Measurements from ENCODE around the gene ST3GAL2. TPM values are rescaled to one million over a fixed set of nuclear protein-coding genes. Genes with fewer than 3 reads are reported as not detected.
A peak's percentile ranks its signal among the peaks of the same experiment; 100 is the strongest.
"Not testable (repeated sequence)": the region's sequence is repeated elsewhere in the genome, so short reads cannot be mapped to it uniquely, and the experiment has no call there.

The ST3GAL2 gene
- polyA plus RNA-seq, 3 donors: 28.2 to 29.7 (median 28.5) TPM

DNA sequence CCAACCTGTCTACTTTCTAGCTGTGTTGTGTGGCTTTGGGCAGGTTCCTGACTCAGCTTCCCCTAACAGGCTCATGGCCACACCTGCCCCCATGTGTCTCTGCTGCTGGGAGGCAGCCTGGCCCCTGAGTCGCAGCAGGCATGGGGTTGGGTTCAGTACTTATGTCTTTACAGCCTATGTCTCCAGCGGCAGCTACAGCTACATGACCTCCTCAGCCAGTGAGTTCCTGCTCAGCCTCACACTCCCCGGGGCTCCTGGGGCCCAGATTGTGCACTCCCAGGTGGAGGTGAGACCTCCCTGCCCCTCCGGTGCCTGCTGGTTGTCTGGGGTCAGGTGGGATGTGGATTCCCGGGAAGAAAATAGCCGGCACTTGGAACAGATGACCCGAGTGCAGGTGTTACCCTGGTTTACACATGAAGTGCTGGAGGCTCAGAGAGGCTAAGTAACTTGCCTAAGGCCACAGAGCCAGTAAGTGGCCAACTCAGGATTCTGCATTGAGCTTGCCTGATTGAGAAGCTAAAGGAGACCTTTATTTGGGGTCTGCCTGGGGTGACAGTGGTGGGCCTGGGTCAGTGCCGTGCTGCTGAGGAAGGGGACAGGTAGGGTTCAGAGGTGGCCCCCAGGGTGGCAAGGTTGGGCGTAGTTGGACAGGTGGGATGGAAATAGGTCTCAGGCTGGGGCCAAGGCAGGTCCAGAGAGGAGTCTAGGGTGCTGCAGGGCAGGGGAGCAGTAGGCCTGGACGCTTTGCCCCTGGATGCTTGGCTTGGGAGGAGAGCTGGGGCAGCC lies 31.4 kb upstream of the ST3GAL2 start:
- DNase-seq: no peak

DNA sequence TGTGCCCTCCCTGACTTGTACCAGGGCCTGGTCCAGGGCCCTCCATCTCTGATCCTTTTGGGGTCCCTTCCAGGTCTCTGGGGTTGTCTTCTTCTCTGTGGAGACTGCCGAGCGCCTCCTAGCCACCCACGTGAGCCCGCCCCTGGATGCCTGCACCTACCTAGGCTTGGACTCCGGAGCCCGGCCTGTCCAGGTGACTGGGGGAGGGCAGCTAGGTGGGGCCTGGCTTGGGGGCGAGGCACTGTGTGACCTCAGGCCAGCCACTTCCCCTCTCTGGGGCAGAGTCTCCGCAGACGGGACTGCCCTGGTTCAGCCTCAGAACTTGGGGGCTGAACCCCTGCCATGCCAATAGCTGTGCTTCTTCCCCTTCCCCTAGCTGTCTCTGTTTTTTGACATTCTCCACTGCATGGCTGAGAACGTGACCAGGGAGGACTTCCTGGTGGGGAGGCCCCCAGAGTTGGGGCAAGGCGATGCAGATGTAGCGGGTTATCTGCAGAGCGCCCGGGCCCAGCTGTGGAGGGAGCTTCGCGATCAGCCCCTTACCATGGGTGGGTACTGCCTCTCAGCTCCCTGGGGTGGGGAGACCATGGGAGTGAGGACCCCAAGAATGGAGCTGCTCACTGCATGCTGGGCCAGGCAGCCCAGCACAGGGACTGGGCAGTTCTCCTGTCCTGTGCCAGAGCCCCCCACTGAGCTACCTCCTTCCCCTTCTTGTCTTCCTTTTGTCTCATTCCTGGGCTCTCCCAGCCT lies 30.1 kb upstream of the ST3GAL2 start:
- DNase-seq: no peak

DNA sequence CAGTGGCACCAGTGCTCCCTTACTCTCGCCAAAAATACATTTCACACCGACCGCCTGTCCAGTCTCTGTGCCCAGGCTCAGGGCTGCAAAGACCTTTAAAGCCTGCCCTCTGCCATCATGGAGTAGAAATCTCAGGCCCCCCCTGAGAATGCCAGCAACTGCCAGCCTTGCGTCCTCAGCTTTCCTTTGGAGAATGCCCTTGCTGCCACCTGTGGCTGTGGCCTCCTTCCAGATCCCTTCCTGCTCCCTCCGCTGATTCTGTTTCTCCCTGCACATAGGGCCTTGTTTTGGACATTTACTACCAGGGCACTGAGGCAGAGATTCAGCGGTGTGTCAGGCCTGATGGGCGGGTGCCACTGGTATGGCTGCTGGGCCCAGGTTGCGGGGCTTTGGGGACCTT lies 28.7 kb upstream of the ST3GAL2 start:
- DNase-seq: no peak

DNA sequence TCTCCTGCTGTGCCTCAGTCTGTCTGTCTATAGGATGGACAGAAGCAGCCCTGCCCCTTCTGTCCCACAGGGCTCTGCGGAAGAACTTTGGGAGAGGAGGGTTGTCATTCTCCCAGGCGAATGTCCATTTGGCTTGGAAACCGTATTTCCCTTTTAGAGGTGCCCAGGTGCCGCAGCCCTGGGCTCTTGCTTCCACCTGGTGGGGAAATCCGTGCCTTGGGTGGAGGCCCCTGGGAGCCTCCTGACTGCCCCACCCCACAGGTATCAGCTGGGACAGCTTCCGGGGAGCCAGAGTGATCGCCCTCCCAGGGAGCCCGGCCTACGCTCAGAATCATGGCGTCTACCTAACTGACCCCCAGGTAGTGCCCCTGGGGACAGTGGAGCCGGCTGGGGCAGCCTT lies 28.2 kb upstream of the ST3GAL2 start:
- DNase-seq: no peak

DNA sequence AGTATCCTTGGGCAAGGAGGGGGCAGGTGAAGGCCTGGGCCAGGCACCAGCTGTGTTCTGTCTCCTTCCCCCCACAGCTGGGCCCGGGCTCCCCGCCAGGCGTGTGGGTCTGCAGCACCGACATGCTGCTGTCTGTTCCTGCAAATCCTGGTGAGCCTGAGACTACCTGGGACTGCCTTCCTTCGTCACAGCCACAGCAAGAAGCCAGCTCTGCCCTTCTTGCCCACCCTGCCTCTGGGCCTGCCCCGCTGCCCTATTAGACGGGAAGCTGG lies 27.8 kb upstream of the ST3GAL2 start:
- no peak for DNase-seq

DNA sequence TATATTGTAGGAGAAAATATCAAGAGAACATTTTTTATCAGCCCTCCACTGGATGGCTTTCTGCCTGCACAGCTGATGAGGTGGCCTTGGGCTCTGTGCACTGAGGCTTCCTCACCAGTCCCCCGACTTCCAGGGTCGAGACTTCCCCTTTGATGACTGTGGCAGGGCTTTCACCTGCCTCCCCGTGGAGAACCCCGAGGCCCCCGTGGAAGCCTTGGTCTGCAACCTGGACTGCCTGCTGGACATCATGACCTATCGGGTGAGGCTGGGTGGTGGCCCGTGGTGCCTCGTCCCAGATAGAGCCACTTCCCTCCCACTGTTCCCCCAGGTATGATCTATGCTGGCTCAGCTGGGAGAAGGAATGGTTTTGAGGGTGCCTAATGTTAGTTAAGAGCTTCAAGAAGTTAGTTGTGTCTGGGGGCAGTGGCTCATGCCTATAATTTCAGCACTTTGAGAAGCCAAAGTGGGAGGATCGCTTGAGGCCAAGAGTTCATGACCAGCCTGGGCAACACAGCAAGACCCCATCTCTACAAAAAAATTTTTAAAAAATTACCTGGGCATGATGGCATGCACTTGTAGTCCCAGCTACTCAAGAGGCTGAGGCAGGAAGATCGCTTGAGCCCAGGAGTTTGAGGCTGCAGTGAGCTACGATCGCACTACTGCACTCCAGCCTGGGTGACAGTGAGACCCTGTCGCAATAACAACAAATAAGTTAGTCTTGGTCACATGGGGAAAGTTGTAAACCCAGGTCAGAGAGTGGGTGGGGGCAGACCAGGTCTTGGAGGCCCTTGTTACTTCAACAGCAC lies 27.3 kb upstream of the ST3GAL2 start:
- no peak for DNase-seq

DNA sequence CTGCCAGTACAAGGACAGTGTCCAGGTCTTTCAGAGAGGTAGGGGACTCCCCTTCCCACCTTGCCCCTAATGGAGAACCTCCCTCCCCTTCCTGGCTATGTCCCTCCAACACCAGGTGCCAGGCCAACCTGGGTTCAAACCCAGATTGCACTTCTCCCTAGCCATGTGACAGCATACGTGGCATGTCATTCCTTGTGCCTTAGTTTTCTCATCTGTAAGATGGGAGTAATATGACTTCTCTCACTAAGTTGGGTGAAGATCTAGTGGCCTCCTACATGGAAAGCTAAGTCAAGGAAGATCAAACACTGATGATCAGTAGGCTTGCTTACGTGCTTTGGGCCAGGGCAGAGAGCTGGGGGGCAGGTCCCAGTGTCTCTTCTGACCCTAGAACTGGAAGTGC lies 24.3 kb upstream of the ST3GAL2 start:
- no peak for DNase-seq

DNA sequence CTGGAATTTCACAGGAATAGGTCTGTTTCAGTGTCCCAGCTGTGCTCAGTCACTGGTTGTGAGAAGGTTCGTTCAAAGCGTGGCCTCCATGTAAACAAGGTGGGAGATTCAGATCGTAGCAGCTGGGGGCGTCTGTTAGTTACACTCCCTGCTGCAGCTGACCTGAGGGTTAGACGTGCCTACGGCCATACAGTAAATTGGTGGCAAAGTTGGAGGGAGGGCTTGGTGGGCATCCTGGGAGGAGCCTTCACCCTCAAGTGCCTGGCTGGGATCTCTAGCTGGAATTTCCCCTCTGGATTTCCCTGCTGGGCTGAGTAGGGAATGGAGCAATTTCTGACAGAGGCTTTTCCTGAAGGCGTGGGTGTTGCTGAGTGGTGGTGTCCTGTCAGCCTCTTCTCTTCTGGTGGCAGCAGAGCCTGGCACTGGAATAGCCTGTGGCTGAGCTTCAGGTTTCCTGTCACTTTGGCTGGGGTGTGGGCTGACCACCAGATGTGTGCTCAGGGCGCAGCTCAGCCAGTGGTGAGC lies 21.9 kb upstream of the ST3GAL2 start:
- no peak for DNase-seq

DNA sequence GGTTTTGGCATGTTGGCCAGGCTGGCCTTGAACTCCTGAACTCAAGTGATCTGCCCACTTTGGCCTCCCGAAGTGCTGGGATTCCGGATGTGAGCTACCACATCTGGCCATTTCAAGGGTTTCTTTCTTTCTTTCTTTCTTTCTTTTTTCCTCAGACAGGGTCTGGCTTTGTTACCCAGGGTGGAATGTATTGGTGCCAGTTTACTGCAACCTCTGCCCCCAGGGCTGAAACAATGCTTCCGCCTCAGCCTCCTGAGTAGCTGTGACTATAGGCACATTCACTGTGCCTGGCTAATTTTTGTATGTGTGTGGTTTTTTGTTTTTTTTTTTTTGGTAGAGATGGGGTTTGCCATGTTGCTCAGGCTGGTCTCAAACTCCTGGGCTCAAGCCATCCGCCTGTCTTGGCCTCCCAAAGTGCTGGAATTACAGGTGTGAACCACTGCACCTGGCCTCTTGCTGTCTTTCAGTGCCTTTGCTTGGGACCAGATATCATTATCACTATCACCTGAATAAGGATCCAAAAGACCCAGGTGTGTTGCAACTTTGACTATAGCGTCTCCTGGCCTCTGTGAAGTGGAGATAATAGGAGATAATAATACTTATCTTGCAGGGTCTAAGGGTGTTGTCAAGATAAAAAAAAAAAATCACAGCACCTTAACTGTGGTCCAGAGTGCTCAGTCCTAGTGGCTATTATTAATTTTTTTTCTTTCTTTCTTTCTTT lies 18.7 kb upstream of the ST3GAL2 start:
- no peak for DNase-seq

DNA sequence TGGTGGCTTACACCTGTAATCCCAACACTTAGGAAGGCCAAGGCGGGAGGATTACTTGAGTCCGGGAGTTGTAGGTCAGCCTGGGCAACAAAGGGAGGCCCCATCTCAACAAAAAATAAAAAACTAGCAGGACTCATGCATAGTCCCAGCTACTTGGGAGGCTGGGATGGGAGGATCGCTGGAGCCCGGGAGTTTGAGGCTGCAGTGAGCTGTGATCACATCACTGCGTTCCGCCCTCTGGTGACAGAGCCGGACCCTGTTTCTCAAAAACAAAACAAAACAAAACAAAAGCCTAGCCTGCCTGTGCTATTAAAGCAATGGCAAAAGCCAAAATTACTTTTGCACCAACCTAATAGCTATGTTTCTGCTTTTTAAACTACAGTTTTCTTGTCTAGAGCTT lies 17.0 kb upstream of the ST3GAL2 start:
- DNase-seq: no peak

DNA sequence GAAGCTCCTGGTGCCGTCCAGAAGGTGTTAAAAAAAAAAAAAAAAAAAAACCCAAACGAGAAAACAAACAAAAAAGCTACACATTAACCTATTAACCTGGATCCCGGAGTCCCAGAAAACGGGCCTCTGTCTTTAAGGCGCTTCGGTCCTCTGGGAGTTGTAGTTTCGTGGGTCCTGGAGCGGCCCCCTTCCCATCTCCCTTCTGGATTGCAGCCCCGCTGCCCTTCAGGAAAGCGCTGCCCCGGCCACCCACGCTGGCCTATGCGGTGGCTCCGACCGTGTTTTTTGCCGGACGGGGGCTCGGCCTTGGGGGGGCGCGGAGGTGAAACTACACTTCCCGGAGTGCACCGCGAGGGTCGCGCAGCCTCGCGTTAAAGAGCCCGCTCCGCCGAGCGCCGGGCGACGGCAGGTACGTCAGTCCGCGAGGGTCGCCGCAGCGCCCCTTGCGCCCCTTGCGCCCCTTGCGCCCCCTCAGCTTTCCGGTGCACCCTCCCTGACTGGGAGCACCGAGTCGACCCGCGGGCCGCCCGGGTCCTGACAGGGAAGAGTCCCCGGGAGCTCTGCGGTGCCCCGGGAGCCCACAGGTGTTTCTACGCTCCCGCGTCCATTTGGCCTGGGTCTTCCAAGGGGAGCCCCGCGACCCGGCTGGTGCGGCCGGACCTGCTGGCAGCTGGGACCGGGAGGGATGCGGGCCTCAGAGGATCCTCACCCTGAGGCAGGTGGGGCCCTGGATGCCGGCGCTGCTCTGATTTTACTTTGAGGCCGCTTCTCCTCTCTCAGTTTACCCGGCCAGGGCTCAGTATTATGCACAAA lies 15.5 kb upstream of the ST3GAL2 start, which contains the start of gene FCSK:
TSS of gene FCSK (plus strand) at position 374 of the 813 bp plus-strand sequence. CDS start 8,596 bp downstream, outside the sequence.
- peak; percentile 80 for DNase-seq

DNA sequence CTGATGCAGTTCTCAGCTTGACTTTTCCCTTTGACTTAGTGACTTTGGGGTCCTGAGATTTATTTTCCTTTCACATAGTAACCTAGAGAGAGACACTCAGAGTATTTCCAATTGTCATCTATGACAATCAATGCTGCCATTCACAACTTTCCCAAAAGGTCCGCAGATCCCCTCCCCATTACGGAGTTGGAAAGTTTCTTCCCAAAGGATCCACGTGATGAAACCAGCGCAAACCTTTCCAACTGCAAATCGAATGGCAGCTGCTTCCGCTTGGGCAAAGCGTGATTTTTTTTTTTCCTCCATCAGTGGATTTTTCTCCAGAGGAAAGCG lies 15.0 kb upstream of the ST3GAL2 start:
- no peak for DNase-seq

DNA sequence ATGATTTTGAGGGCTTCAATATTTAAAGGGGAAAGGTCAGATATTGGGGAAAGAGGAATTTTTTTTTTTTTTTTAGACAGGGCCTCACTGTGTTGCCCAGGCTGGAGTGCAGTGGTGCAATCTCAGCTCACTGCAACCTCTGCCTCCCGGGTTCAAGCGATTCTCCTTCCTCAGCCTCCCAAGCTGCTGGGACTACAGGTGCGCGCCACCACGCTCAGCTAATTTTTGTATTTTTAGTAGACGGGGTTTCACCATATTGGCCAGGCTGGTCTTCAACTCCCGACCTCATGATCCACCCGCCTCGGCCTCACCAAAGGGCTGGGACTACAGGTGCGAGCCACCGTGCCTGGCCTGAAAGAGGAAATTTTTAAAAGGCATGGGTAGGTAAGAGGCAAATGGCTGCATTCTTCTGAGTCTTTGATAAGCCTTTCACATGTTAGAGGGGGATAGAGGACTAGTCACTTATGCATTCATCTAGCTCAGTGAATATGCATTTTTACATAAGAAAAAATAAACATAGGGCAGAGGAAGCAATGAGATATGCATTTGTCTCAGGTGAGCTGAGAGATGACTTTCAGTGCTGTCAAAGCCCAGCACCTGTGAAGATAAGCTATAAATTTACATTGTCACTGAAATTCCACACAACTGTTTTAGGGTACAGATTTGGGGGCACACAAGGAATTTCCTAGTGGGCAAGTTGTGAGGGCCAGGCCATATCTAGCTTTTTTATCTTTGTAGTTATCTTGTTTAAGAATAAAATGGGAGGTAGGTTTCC lies 14.4 kb upstream of the ST3GAL2 start:
- DNase-seq: no peak

DNA sequence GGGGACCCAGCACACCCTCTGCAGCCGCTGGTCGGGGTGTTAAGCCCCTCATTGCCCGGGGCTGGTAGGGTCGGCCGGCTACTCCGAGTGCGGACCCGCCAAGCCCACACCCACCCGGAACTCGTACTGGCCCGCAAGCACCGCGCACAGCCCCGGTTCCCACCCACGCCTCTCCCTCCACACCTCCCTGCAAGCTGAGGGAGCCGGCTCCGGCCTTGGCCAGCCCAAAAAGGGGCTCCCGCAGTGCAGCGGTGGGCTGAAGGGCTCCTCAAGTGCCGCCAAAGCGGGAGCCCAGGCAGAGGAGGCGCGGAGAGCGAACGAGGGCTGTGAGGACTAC lies 12.1 kb upstream of the ST3GAL2 start:
- not testable (repeated sequence) for DNase-seq

DNA sequence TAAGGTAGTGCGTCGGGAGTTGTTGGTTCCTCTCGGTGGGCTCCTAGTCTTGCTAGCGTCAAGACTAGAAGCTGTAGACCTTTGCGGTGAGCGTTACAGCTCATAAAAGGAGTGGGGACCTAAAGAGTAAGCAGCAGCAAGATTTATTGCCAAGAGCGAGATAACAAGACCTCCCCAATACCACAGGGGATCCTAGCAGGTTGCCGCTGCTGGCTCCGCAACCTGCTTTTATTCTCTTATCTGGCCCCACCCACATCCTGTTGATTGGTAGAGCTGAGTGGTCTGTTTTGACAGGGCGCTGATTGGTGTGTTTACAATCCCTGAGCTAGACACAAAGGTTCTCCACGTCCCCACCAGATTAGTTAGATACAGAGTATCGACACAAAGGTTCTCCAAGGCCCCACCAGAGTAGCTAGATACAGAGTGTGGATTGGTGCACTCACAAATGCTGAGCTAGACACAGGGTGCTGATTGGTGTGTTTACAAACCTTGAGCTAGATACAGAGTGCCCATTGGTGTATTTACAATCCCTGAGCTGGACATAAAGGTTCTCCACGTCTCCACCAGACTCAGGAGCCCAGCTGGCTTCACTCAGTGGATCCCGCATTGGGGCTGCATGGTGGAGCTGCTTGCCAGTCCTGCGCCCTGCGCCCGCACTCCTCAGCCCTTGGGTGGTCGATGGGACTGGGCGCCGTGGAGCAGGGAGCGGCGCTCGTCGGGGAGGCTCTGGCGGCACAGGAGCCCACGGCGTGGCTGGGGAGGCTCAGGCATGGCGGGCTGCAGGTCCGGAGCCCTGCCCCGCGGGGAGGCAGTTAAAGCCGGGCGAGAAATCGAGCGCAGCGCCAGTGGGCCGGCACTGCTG lies 11.5 kb upstream of the ST3GAL2 start:
- DNase-seq: not testable (repeated sequence)

DNA sequence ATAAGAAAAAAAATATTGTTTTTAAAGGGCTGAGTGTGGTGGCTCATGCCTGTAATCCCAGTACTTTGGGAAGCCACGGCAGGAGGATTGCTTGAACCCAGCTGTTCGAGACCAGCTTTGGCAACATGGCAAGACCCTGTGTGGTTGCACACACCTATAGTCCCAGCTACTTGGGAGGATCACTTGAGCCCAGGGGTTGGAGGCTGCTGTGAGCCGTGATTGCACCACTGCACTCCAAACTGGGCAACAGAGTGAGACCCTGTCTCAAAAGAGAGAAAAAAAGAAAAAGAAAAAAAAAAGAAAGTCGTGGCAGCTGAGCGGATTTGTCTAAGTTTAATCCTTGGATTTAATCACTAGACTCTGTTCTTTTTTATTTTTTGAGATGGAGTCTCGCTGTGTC lies 9.2 kb upstream of the ST3GAL2 start:
- no peak for DNase-seq

DNA sequence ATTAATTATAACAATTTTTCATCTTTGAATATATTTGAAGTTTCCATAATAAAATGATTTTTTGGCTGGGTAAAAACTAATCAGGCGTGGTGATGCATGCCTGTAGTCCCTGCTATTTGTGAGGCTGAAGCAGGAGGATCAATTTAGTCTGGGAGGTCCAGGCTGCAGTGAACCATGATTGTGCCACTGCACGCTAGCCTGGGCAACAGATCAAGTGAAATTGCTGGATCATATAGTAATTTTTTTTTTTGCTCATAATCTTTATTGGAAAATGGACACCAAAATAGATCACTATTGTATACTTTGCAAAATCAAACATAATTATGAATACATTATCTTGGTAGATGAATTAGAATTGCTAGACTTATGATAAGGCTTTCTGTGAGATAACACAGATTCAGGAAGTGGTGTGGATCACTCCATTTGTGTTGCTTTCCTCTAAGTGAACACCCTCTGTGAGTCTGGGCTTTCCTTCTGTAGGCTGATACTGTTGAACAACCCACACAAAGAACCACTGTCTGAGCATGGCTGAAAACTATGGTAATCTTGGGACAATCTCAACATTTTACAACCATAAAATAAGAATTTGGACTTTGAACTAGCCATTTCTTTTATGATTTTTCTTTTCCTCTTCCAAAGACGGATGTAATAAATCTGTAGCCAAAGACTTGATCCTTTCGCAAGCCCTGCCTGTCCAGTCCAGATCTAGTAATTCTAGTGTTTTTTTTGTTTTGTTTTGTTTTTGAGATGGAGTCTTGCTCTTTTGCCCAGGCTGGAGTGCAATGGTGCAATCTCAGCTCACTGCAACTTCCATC lies 5.6 kb upstream of the ST3GAL2 start:
- no peak for DNase-seq

DNA sequence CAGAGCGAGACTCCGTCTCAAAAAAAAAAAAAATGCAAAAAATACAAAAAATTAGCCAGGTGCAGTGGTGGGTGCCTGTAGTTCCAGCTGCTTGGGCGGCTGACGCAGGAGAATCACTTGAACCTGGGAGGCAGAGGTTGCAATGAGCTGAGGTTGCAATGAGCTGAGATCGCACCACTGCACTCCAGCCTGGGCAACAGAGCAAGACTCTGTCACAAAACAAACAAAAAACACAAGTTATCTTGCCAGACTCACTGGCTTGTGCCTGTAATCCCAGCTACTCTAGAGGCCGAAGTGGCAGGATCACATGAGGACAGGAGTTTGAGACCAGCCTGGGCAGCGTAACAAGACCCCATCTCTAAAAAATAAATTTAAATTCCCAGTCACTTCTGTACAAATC lies 3.4 kb upstream of the ST3GAL2 start:
- DNase-seq: no peak

Measured in renal pelvis (tissue), 4 donors.